Epithelial cell of esophagus (primary cell): ENCODE measurements around the gene PTCD3.

ENCODE experiments used
- DNase-seq: peaks from one replicate; pipeline ENCODE4 v3.0.0; 2010; ENCODE audit warnings: low read depth
- H3K4me3 ChIP-seq: 2 replicates; pipeline ENCODE4 v1.5.1; 2011; ENCODE audit warnings: mild to moderate bottlenecking, low read length, control low read depth
- TF ChIP-seq, protein P1 (sequence below): IDR thresholded peaks from 2 replicates; pipeline ENCODE4 v1.5.1; 2011; ENCODE audit warnings: low read depth, mild to moderate bottlenecking, low read length, control low read depth, inconsistent platforms; ENCODE audit not compliant: insufficient read depth; ENCODE audit errors: missing control alignments

The PTCD3 gene

DNA sequence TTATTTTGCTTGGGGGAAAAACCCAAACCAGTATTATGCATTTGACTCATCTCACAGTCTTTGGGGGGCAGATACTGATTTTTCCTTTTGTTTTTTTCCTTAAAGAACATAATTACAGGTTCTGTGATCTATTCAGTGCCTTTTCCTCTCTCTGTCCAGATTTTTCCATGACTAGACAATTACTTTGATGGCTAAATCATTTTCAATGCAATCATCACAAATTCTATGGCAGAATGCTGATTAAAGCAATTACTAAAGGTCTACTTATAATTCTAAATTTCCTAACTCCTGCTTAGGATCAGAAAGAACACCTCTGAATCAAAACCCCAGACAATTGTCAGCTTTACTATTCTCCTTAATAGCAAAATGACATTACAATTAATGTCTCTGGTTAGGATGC lies 39.1 kb upstream of the PTCD3 start:
- TF ChIP-seq, protein P1, sequence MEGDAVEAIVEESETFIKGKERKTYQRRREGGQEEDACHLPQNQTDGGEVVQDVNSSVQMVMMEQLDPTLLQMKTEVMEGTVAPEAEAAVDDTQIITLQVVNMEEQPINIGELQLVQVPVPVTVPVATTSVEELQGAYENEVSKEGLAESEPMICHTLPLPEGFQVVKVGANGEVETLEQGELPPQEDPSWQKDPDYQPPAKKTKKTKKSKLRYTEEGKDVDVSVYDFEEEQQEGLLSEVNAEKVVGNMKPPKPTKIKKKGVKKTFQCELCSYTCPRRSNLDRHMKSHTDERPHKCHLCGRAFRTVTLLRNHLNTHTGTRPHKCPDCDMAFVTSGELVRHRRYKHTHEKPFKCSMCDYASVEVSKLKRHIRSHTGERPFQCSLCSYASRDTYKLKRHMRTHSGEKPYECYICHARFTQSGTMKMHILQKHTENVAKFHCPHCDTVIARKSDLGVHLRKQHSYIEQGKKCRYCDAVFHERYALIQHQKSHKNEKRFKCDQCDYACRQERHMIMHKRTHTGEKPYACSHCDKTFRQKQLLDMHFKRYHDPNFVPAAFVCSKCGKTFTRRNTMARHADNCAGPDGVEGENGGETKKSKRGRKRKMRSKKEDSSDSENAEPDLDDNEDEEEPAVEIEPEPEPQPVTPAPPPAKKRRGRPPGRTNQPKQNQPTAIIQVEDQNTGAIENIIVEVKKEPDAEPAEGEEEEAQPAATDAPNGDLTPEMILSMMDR, result no peak
- no peak overlapping the region for H3K4me3 ChIP-seq

GRCh38 chr2:86068136-86068588 lies 37.9 kb upstream of the PTCD3 start:
- no peak for DNase-seq
- TF ChIP-seq, protein P1, result no peak
- H3K4me3 ChIP-seq, result no peak overlapping the region

More for the DNA sequence above, 39.1 kb upstream of the PTCD3 start:
- DNase-seq, result no peak

- no peak overlapping the region for H3K4me3 ChIP-seq
- DNase-seq, result no peak
- TF ChIP-seq, protein P1, result no peak
Measured at GRCh38 chr2:86068648-86069047, 37.4 kb upstream of the PTCD3 start.

GRCh38 chr2:86069091-86069685 lies 36.8 kb upstream of the PTCD3 start:
- H3K4me3 ChIP-seq, result no peak overlapping the region
- no peak for DNase-seq
- TF ChIP-seq, protein P1, result no peak

- no peak for DNase-seq
- TF ChIP-seq, protein P1, result no peak
- no peak overlapping the region for H3K4me3 ChIP-seq
Measured at GRCh38 chr2:86069783-86070339, 36.2 kb upstream of the PTCD3 start.

DNA sequence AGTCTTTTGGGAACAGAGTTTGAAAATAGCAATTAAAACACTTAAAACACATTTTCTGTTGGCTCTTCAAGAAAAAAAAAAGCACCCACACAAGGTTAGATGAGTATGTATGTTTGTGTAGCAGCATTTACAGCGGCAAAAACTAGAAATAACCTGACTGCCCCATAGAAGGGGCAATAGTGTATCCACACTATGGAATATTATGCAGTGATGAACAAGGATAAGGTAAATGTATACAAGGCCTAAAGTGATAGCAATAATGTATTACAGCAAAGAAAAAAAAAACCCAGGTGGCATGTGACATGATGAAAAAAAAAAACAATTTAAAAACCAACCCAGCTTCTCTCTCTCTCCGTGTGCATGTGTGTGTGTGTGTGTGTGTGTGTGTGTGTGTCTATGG lies 35.2 kb upstream of the PTCD3 start:
- H3K4me3 ChIP-seq, result no peak overlapping the region
- TF ChIP-seq, protein P1, result no peak
- DNase-seq, result no peak
